ENCODE data around the gene TNS2. TPM values are rescaled to one million over a fixed set of nuclear protein-coding genes. Genes with fewer than 3 reads are reported as not detected.

Gene TNS2
- total and polyA plus RNA-seq, 9 of the 15 experiments (the other 6 are each of a cell fraction or from before 2014, with no cell fraction given): 0.28 to 3.1 (median 1.2) TPM; not detected in 1

DNA sequence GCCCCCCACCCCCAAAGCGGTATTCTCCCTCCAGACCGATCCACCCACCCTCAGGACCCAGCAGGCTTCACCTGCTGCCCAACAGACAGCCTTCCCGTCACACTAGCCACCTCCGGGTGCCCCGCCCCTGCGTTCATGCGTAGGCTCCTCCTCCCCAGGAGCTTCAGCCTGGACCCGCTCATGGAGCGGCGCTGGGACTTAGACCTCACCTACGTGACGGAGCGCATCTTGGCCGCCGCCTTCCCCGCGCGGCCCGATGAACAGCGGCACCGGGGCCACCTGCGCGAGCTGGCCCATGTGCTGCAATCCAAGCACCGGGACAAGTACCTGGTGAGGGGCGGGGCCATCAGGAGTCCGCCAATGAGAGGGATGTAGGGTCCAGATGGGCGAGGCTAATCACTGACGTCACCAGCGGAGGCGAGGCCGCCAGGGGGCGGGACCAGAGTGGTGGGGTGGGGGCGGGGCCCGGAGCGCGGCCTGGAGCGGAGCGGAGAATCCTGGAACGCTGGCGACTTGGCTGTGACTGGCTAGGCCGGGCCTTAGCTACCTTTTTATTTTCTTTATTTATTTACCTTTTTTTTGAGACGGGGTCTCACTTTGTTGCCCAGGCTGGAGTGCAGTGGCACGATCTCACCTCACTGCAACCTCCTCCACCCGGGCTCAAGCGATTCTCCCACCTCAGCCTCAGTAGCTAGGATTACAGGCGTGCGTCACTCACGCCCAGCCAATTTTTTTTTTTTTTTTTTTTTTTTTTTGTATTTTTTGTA lies 4.4 kb downstream of the TNS2 start (continued):
- TF ChIP-seq PTRF (tag; IDR thresholded peaks at IDR 0.05) (no peak), NFATC3 (IDR thresholded peaks at IDR 0.05) (no peak), ILF3 (IDR thresholded peaks at IDR 0.05; ENCODE audit: borderline replicate concordance) (no peak), GTF2F1 (IDR thresholded peaks at IDR 0.05; ENCODE audit: low read depth, low read length) (no peak), KLF1 (tag; IDR thresholded peaks at IDR 0.05) (no peak), RFX1 (IDR thresholded peaks at IDR 0.05) (no peak), BRF1 (IDR thresholded peaks at IDR 0.05; ENCODE audit: borderline replicate concordance, extremely low read depth, insufficient read length) (no peak), TCF3 (CRISPR knock-in tag; IDR thresholded peaks at IDR 0.05) (no peak), ZNF586 (CRISPR knock-in tag; conservative IDR thresholded peaks at IDR 0.05) (no peak), PHF21A (IDR thresholded peaks at IDR 0.05; ENCODE audit: borderline replicate concordance, low read depth) (0 out of 2 replicates have a peak, but pooled peaks have one; percentile 54), SETDB1 (IDR thresholded peaks at IDR 0.05; ENCODE audit: low read length) (no peak), HMG20B (CRISPR knock-in tag; IDR thresholded peaks at IDR 0.05) (no peak)
- TF ChIP-seq, protein P1, sequence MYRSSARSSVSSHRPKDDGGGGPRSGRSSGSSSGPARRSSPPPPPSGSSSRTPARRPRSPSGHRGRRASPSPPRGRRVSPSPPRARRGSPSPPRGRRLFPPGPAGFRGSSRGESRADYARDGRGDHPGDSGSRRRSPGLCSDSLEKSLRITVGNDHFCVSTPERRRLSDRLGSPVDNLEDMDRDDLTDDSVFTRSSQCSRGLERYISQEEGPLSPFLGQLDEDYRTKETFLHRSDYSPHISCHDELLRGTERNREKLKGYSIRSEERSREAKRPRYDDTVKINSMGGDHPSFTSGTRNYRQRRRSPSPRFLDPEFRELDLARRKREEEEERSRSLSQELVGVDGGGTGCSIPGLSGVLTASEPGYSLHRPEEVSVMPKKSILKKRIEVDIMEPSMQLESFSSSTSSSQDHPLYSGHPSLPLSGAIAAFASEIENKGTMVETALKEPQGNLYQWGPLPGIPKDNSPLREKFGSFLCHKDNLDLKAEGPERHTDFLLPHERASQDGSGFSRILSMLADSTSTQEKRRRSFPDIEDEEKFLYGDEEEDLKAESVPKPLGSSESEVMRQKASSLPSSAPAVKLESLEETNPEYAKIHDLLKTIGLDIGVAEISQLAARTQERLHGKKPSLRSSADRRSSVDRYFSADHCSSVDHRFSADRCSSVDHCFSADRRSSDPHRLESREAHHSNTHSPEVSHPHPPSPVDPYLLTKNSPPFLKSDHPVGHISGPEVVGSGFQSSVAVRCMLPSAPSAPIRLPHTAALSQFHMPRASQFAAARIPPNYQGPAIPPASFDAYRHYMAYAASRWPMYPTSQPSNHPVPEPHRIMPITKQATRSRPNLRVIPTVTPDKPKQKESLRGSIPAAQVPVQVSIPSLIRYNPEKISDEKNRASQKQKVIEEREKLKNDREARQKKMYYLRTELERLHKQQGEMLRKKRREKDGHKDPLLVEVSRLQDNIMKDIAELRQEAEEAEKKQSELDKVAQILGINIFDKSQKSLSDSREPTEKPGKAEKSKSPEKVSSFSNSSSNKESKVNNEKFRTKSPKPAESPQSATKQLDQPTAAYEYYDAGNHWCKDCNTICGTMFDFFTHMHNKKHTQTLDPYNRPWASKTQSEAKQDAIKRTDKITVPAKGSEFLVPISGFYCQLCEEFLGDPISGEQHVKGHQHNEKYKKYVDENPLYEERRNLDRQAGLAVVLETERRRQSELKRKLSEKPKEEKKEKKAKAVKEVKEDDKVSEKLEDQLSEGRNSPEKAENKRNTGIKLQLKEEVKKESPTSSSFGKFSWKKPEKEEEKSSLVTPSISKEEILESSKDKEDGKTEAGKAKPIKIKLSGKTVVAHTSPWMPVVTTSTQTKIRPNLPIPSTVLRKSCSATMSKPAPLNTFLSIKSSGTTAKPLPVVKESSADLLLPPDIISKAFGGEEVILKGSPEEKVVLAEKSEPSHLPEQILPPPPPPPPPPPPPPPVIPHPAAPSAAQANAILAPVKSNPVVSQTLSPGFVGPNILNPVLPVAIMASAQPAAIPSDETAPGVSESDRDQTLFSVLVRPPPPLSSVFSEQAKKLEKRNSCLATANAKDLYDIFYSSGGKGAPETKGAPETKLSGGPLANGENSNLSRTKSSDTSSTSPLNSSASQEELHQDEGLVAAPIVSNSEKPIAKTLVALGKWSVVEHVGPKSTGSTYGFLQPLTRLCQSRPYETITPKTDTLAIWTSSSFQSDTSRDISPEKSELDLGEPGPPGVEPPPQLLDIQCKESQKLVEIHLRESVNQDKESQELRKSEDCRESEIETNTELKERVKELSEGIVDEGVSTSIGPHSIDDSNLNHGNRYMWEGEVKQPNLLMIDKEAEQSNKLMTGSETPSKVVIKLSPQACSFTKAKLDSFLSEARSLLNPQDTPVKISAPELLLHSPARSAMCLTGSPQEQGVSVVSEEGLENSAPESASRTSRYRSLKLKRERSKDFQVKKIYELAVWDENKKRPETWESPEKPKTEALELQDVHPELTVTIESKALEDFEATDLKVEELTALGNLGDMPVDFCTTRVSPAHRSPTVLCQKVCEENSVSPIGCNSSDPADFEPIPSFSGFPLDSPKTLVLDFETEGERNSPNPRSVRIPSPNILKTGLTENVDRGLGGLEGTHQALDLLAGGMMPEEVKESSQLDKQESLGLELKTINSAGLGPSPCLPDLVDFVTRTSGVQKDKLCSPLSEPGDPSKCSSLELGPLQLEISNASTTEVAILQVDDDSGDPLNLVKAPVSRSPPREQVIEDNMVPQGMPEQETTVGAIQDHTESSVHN (IDR thresholded peaks at IDR 0.05; ENCODE audit: borderline replicate concordance in 1 of 2, low read depth in 1 of 2): no peak
- TF ChIP-seq, protein P2, sequence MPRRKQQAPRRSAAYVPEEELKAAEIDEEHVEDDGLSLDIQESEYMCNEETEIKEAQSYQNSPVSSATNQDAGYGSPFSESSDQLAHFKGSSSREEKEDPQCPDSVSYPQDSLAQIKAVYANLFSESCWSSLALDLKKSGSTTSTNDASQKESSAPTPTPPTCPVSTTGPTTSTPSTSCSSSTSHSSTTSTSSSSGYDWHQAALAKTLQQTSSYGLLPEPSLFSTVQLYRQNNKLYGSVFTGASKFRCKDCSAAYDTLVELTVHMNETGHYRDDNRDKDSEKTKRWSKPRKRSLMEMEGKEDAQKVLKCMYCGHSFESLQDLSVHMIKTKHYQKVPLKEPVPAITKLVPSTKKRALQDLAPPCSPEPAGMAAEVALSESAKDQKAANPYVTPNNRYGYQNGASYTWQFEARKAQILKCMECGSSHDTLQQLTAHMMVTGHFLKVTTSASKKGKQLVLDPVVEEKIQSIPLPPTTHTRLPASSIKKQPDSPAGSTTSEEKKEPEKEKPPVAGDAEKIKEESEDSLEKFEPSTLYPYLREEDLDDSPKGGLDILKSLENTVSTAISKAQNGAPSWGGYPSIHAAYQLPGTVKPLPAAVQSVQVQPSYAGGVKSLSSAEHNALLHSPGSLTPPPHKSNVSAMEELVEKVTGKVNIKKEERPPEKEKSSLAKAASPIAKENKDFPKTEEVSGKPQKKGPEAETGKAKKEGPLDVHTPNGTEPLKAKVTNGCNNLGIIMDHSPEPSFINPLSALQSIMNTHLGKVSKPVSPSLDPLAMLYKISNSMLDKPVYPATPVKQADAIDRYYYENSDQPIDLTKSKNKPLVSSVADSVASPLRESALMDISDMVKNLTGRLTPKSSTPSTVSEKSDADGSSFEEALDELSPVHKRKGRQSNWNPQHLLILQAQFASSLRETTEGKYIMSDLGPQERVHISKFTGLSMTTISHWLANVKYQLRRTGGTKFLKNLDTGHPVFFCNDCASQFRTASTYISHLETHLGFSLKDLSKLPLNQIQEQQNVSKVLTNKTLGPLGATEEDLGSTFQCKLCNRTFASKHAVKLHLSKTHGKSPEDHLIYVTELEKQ (CRISPR knock-in tag; IDR thresholded peaks at IDR 0.05): no peak
